GM18870 (cell line): ENCODE data around the gene GPC3.
A peak's percentile ranks its signal among the peaks of the same experiment; 100 is the strongest.

Experiments used
- ATAC-seq: cut with Tn5 transposase; IDR thresholded peaks from one replicate; pipeline ENCODE4 v1.9.1; 2021; ENCODE audit warnings: moderate library complexity; ENCODE audit not compliant: unreplicated experiment

Gene GPC3

GRCh38 chrX:133933316-133933715, 52.1 kb downstream of the GPC3 start:
- no peak for ATAC-seq

DNA sequence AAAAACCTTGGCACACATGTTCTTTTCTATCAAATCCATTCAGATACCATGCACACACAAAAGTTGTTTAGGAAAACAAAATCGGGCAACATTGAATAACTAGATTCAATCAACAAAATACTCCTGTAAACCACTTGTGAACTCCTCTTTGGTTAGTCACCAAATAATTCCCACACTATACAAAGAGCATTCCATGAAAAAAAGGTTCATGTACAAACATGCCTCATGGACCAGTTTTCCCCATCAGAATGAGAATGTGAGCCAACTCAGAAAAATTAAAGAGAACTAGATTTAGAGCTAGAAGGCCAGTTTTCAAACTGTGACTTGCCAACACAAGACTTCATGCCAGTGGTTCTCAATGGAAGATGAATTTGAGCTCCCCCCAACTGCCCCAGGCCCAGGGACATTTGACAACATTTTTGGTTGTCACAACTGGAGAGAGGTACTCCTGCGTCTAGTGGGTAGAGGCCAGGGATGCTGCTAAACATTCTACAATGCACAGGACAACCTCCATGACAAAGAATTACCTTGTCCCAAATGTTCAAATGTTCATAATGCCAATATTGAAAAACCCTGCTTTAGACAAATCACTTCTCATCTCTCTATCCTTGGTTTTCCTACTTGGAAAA, 55.4 kb downstream of the GPC3 start:
- no peak for ATAC-seq

- no peak for ATAC-seq
Measured at GRCh38 chrX:133928365-133928764, 57.0 kb downstream of the GPC3 start.

GRCh38 chrX:133926809-133927208, 58.6 kb downstream of the GPC3 start:
- no peak for ATAC-seq

DNA sequence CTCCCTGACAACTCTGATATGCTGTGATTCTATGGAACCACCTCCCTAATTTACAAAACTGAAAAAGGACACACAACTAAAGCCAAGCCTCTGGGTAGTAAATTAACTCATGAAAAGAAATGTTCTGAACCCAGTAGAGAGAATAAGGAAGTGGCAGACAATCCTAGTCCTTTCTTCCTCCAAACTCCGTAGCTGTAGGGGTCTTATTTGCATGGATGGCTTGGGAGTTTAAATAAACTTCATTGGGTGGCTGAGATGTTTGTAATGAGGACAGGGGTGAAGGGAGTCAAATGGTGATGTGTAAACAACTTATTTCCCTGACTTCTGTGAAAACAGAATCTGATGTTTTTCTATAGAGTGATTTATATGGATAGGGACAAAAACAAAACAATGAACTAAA, 59.3 kb downstream of the GPC3 start:
- ATAC-seq, result no peak

DNA sequence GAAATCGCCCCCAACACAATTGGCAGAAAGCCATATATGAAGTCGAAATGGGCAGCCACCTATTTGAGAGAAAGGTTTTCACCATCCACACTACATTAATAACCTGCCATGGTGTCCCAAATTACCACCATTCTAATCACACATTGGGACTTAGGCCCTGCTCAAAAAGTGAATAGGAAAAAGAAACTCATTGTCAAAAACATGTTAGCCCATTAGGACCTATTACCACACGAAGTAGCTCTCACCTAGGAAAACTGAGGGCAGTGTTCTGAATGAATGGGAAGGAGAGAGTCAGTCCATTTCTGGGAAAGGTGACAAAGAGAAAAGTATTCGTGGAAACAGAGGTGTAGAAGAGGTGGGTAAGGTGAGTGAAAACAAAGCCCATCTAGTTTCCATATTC, 60.8 kb downstream of the GPC3 start:
- ATAC-seq, result no peak

GRCh38 chrX:133923548-133923947, 61.8 kb downstream of the GPC3 start:
- ATAC-seq, result no peak

DNA sequence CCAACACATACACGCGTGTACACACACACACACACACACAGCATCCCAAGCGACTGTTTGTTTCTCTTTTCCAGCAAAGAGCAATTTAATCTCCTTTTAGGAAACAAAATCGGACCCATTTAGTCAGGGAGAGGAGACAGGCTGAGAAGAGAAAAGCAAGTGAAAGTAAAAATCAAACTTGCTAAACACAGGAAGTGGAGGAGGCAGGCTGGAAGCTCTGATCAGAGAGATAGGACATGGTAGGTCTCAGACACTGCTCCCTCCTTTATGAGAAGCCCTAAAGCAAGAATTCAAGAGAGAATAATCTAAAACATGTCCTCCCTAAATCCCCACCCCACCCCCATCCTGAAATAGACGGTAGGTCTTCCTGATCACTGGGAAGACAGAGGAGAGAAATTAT, 62.3 kb downstream of the GPC3 start:
- peak; percentile 75 for ATAC-seq

GRCh38 chrX:133922390-133922771, 63.0 kb downstream of the GPC3 start:
- ATAC-seq, result no peak

GRCh38 chrX:133921764-133922389, 63.5 kb downstream of the GPC3 start:
- ATAC-seq, result no peak

DNA sequence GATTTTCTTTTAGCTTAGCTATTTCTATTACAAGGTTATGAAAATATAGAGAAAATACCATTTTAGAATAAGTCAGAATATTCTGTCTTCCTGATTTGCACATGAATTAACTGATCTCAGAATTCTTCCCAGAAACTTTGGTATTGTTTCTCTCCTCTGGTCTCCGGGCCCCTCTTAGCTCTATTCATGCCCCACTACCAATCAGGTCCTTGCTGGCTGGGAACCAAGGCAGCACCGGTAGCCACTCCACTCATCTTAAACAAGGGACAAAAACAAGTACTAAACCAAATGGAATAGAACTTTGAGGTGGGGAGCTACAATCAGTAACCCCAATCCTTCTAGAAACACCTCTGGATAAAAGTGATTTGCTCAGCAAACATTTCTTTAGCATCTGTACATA, 64.3 kb downstream of the GPC3 start:
- ATAC-seq, result no peak

GRCh38 chrX:133918361-133918771, 67.0 kb downstream of the GPC3 start:
- ATAC-seq, result no peak

GRCh38 chrX:133916984-133917722, 68.2 kb downstream of the GPC3 start:
- ATAC-seq, result no peak

DNA sequence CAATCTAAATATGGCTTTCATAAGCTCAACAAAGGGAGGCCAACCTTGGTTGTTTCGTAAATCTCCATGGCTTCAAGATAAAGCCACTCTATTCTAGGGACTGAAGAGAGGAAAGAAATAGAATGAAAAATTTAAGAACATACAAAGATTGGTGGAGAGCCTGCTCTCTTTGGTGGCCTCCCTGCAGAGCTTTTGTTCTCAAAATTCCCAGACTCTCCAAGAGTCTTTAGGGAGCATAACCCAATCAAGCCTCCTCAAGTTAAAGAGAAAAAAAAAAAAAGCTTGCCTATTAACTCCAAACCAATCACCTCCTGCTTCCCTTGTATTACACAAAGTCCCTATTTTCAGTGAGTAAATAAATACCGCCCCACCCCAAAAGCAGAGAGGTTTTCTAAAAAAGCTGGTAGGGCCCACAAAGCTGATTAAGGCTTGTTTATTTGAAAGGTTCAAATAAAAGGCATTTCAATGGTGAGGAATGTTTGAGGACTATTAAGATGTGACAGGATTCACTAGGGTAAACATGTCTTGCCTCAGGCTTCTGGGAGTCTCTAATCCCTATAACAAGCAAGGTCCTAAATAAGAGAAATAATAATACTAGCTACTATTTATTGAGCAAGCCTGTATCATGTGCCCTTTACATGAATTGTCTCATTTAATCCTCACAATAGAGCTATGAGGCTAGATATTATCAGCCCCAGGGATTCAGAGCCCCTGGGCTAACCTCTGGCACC, 71.6 kb downstream of the GPC3 start:
- ATAC-seq, result no peak

- ATAC-seq, result no peak
Measured at GRCh38 chrX:133913009-133913408, 72.4 kb downstream of the GPC3 start.

DNA sequence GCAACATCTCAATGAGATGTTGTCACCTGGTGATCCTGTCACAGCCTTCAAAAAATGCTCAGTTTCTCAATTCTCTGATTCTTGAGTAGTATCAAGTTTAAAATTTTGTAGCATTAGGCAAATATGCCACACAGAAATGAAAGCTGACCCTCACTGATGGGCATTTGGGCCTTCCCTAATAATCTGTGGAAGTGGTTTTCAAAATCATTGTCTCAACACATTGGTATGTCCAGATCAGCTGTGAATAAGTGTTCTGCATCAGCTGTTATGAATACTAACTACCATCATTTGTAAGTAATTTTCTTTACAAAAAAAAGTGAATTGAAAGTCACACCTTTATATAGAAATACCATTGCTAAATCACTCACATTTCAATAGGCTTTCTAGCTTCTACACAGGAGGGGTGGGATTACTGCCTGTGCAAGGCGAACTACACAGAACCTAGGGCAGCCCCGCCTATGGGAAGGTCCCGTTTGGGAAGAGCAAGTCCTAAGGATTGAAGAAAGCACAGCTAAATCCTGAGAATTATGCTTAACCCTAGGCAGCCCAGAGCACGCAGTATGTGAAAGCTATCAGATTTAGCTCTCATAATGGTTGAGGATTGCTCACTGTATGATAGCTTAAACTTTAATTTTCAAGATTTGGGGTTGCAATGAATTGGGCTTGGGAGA, 73.4 kb downstream of the GPC3 start:
- ATAC-seq, result no peak

DNA sequence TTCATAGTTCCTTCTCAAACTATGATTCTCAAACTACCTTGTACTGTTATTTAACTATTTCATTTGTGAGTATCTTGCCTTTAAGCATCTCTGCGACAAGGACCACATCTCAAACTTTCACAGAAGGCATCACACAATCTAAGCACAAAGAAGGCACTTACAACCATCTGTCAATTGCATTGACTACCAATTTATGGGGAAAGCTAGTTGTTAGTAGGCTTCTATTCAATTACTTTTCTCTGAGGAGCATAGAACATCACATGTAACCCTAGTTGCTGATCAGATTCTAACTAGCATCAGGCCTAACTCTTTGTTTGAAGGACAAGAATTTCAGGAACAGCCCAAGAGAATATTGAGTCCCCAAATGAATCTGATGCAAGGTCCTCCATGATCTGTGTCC, 74.9 kb downstream of the GPC3 start:
- ATAC-seq, result no peak

GRCh38 chrX:133909888-133910287, 75.5 kb downstream of the GPC3 start:
- no peak for ATAC-seq

DNA sequence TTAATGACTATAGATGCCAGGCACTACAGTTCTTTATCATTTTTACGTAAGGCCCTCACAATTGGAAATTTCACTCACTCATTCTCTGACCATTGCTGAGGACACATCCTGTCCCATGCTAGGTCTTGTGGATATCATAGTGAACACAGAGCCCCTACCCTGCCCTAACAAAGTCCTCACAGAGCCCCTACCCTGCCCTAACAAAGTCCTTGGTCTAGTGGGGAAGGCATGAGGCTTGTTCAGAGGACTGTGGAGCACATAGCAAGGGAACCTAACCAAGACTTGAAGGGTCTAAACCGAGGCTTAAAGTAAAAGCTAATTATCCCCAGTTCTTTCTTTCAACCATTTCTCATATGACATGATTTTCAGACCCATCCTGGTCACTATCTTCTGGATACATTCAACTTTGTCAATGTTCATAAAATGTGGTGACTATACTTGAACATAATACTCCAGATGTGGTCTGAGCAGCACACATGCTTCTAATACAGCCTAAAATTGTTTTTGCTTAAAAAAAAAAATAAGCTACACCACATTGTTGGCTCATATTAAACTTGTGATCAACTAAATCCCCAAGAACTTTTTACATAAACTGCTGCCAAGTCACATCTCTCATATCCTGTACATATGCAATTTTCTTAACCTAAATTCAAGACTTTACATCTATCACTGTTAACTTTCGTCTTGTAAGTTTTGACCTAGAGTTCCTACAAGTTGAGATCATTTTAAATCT, 77.0 kb downstream of the GPC3 start:
- no peak for ATAC-seq

DNA sequence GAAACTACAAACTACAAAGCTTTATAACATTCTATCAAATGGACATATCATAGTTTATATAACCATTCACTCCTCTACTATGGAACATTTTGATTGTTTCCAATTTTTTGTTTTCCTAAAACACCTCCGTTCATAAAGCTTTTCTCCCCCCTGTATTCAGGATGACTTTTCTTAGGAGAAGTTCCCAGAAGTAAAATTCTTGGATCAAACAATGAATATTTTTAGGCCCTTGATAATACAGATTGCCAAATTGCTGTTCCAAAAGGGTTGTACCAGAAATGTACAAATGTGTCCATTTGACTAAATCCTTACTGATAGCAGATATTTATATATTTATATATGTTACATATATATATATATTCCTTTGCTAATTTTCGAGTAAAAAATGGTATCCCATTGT, 77.8 kb downstream of the GPC3 start:
- ATAC-seq, result no peak
